GM10847 (cell line): Measurements from ENCODE around the gene CACTIN.

Experiments
- POLR2A ChIP-seq: IDR thresholded peaks from 2 replicates; pipeline ENCODE4 v1.6.1; 2011; ENCODE audit not compliant: insufficient read length; ENCODE audit errors: extremely low read depth

The CACTIN gene

DNA sequence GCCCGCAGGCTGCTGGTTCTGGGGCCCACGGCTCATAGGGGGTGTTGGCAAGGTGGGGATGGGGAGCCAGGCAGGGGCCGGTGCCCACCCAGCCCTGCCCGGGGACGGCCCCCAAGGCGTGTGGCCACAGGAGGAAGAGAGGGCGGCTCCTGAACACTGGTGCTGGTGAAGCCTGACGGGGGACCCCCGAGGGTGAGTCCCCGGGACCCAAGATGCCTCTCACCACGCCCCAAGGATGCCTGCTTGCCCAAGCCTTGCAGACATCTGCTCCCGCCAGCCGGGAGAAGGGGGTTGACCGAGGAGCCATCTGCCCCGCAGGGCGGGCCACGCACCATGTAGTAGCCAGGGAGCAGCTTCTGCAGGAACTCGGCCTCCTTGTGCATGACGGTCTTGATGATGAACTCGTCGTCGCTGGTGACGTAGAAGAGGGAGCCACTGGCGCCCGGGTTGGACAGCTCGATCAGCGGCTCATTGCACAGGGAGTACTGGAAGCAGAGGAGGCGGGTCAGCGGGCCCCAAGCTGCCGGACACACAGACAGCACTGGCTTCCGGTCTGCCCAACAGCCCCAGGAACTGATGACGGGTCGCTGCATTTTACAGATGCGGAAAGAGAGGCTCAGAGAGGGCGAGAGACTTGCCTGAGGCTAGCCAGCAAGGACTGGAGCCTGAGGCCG, 29.6 kb upstream of the CACTIN start:
- no peak for TF ChIP-seq POLR2A

DNA sequence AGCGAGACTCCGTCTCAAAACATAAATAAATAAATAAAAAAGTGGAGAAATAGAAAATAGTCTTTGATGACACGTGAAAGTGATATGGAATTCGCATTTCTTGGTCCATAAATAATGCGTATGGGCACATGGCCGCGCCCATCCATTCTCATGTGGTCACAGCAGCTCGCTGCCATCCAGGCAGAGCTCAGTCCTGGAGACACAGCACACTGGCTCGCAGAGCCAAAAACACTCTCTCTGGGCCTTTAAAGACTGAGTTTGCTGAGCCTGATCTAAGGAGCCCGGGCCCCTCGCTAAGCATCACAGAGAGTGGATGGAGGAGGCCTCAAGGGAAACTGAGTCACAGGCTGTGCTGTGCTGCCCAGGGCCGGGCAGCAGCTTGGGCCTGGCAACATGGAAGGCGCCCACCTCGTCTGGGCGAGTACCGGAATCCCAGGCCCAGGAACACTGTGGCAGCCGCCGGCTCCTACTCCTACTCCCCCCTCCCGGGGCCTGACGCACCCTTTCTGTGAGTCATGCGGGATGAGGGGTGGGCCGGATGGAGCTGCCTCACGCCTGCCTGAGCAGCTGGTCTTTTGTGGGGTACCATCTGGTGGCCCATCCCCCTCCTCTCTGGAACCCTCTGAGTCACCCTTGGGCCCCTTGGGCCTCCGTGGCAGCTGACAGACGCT, 28.9 kb upstream of the CACTIN start:
- no peak for TF ChIP-seq POLR2A

DNA sequence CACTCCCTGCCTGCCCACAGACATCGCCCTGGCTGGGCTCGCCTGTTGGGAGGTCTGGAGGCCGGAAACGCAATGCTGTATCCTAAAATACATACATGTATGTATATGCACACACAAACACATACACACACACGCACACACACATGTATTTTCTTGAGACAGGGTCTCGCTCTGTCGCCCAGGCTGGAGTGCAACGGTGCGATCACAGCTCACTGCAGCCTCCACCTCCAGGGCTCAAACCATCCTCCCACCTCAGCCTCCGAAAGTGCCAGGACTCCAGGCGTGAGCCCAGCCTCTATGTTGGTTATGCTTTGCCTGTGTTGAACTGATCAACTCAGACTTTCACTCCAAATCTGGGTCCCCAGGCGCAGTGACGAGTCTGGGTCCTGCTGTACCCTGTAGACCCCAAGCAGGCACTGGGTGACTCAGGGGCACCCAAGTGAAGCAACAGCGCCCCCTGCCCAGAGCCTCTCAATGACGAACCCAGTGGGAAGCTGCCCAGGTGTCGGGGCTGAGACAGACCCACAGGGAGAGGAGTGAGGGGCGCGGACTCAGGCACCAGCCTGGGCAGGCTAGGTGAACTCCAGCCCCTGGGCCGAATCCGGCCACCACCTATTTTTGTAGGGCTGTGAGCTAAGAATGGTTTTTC, 27.4 kb upstream of the CACTIN start:
- TF ChIP-seq POLR2A = no peak

DNA sequence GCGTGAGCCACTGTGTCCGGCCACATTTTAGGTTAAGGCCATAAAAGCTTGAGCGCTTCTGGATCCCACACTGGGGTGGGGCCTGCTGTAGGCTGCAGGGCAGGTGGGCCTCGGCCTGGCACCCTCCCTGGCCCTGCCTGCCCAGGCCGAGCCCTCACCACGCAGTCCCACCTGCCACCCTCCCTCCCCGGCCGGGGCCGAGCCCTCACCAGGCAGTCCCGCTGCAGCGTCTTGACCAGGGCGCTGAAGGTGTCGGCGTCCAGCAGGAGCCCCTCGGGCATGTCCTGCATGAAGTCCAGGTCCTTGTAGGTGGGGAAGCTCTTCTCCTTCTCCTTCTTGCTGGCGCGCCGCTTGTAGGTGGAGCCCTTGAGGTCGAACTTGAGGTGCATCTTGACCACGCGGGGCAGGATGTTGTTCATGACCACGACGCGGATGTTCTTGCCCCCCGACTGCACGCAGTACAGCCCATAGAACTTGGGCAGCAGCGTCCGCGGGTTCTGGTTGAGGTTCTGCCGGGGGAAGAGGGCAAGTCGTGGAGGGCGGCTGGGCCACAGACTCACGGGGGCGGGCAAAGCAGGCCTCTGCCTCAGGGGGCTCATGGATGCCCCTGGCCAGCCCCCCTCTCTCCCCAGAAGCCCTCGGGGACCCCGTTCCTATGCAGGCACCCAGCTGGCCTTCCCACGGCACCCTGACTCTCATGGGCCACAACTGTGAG, 26.6 kb upstream of the CACTIN start:
- TF ChIP-seq POLR2A = no peak

DNA sequence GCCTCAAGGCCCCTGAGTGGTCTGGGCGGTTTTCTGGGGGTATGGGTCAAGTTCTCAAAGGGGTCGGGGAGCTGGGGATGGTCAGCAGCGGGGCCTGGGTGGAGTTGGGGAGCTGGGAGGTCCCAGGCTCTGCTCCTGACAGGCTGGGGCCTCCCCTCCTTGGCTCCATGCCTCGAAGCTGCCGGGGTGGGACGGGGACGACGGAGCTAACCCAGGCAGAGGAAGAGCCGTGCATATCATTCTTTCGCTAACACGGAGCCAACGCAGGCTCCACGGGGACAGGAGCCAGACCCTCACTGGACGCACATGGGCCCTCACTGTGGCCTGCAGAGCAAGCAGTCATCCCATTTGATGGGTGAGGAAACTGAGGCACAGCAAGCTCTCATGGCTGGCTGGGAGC, 25.8 kb upstream of the CACTIN start:
- TF ChIP-seq POLR2A = no peak

DNA sequence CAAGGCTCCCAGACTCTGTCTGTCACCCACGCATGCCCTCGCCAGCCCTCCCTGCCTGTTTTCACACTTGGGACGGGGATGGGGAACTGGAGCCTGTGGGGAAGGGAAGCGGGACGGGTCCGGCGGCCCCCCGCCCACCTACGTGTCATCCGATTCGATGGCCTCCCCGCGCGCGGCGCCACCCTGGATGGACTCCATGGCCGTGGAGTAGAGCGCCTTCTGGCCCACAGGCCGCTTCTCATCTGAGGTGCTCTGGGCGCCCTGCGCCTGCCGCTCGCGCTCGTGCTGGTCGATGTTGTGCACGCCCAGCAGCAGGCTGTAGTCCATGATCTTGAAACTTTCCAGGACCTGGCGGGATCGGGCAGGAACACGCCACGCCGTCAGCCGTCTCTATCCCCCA, 25.1 kb upstream of the CACTIN start:
- no peak for TF ChIP-seq POLR2A

DNA sequence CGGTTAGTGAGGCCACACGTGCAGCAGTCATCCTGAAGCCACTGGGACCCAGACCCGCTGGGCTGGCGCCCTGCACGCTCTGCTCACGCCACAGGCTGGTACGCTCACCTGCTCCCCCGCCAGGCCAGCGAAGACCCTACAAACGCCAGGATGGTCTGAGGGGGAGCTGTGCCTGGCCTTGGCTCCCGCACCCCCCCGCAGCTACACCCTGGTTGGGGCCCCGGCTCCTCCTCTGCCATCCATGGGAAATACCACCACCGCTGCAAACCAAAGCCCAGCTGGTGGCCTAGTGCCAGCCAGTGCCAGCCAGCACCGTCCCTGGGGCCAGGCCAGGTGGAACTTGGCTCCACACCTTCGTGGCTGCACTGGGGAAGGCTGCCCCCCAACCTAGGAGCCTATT, 23.3 kb upstream of the CACTIN start:
- no peak for TF ChIP-seq POLR2A

DNA sequence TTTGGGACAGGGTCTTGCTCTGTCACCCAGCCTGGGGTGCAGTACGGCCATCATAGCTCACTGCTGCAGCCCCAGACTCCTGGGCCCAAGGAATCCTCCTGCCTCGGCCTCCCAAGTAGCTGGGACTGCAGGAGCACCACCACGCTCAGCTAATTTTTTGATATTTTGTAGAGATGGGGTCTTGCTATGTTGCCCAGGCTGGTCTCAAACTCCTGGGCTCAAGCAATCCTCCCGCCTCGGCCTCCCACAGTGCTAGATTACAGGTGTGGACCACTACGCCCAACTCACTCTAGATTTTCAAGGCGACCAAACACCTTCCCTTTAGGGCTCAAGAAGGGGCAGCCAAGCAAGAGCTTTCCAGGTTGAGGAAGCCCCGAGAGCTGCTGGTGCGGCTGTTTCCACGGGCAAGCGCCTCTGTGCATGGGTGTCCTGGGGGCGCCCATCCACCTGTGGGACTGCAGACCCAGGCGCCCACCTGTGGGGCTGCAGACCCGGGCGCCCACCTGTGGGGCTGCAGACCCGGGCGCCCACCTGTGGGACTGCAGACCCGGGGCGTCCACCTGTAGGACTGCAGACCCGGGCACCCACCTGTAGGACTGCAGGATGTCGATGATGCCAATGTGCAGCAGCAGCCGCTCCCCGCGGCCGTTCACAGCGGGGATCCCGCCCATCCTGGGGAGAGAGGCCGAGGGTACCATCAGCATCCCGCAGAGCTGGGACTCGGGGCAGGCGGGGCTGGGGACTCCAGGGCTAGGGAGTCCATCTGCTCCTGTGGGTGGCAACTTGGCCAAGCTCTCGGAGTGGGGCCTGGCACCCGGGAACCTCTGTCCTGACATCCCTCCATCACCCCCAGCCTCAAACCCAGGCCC, 21.7 kb upstream of the CACTIN start:
- no peak for TF ChIP-seq POLR2A

DNA sequence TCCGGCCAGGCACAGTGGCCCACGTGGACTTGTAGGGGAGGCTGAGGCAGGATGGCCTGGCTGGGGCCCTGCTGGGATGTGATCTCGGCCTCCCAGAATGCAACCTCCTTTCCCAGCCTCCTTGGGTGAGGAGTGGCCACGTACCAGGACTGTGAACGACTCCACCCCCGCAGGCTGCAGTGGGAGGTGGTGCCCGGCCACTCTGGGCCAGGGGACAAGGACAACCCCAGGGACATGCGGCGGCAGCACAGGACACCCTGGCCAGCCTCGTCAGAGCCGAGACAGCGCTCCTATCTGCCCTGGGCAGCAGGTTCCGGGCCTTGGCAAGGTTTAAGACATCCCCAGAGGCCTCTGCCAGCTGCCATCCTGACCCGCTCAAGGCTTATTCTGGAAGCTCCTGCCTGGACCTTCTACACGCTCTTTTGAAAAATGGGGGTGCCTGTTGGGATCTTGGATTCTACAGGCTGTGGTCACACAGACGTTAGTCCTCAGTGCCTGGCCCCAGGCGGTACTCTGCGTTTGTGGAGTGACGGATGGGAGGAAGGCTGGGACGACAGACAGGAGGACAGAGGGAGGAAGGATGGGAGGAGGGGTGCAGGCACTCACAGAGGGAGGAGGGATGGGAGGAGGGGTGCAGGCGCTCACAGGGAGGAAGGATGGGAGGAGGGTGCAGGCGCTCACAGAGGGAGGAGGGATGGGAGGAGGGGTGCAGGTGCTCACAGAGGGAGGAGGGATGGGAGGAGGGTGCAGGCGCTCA, 19.9 kb upstream of the CACTIN start:
- TF ChIP-seq POLR2A = no peak

DNA sequence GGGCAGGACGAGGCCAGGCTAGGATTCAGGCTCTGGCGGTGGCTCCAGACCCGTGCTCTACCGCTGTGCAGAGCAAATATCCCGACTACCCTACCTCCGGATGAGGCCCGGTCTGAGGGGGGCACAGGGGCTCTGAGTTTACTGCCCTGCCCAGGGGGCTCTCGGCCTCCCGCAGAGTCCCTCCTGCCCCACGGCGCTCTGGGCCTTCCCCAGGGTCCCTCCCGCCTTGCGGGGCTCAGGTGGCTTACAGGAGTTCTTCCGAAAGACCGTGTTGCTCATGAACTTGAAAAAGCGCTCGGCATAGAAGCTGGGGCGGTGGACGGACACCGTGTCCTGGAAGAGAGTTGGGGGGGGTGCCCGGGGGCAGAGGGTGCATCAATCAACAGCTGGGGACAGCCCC, 19.1 kb upstream of the CACTIN start:
- no peak for TF ChIP-seq POLR2A

DNA sequence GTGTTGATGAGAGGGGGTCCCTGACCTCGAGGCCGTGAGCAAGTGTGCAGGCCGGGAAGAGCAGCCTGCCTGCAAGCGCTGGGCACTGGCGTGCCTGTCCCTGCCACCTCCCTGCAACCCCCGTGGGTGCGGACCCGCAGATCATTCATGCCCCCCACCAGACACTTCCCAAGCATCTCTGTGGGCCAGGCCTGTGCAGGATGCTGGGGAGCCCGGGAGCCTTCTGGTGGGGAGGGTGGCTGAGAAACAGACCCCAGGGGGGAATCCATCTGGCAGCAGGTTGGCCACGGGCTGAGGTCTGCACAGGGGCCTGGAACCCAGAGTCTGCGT, 18.4 kb upstream of the CACTIN start:
- TF ChIP-seq POLR2A = no peak

DNA sequence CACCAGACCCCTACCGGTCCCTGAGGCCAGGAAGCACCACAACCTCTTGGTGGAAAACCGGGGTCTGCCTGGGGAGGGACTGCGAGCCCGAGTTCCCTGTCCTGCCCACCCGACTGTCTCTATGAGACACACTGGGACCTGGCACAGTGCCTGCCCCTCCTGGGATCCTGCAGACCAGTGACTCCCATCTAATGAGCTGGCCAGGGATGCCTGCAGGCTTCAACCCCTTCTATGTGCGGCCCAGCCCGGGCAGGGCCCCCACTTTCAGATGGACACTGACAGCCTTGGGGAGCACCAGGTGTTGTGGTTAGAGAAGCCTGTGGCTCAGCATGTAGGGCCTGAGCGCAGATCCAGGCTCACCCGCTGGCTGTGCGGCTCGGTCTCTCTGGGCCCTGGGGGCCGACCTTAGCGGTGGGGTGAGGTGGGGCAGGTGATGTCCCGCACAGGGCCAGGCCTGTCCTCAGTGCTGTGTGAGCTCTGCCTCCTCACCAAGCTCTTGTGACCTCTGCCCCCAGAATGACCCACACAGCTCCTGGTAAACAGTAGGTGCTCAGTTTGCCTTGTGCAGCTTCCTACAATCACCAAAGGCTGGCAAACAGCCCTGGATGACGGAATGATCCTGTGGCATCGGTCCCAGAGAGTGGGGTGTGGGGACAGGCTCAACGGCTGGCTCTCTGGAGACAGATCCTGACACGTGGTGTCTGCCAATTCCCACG, 17.9 kb upstream of the CACTIN start:
- TF ChIP-seq POLR2A = no peak

DNA sequence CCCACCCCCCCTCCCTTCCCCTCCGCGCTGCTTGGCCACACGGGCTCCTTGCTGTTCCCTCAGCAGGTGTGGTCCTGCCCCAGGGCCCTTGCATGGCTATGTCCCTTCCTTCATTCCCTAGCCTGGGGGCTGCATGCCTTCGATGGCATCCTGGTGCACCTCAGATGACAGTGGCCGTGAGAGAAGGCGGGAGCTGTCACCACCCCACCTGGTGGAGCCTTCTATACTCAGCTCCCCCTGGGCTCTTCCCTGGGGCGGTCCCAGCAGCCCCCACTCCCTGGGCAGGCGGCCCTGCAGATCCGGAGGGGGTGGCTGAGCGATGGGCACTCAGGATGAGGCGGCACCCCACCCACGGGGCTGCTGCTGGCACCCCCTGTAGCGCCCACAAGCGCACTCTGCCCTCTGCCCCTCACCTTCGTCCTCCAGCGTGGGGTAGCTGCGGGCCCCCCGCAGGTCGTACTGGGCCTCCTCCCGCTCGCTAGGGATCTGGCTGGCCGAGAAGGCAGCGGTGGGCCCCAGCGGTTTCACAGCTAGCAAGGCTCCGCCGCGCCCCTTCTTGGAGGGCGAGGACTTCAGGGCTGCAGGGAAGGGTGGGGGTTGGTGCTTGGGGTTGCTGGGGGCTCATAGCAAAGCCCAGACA, 17.2 kb upstream of the CACTIN start:
- TF ChIP-seq POLR2A = no peak
